NCI-H345 treated with DMSO at 0.1 percent for 48 hours (cell line): Measurements from ENCODE around the gene LARGE1.

Experiments used
- DNase-seq: peaks from one replicate; lab custom pipeline; 2025; ENCODE audit not compliant: unreplicated experiment; lab: John Stamatoyannopoulos, UW

The LARGE1 gene

GRCh38 chr22:33677536-33677935 is 242.7 kb downstream of the LARGE1 start:
- DNase-seq, result no peak

- DNase-seq, result no peak
Measured at GRCh38 chr22:33674357-33674756, 245.9 kb downstream of the LARGE1 start.

GRCh38 chr22:33669746-33670145 is 250.5 kb downstream of the LARGE1 start:
- DNase-seq, result no peak

GRCh38 chr22:33666961-33667619 is 253.2 kb downstream of the LARGE1 start:
- no peak for DNase-seq

- DNase-seq, result no peak
Measured at GRCh38 chr22:33666279-33666960, 253.9 kb downstream of the LARGE1 start.

- no peak for DNase-seq
Measured at GRCh38 chr22:33659448-33659847, 260.8 kb downstream of the LARGE1 start.

GRCh38 chr22:33658775-33659174 is 261.5 kb downstream of the LARGE1 start:
- DNase-seq, result no peak

- DNase-seq, result no peak
Measured at GRCh38 chr22:33657670-33658069, 262.6 kb downstream of the LARGE1 start.

GRCh38 chr22:33656808-33657628 is 263.3 kb downstream of the LARGE1 start:
- DNase-seq, result peak; percentile 41

GRCh38 chr22:33654173-33654895 is 265.9 kb downstream of the LARGE1 start:
- DNase-seq, result no peak

- DNase-seq, result no peak
Measured at GRCh38 chr22:33653532-33654063, 266.7 kb downstream of the LARGE1 start.

- no peak for DNase-seq
Measured at GRCh38 chr22:33652615-33653014, 267.7 kb downstream of the LARGE1 start.

GRCh38 chr22:33650244-33650643 is 270.0 kb downstream of the LARGE1 start:
- no peak for DNase-seq

- no peak for DNase-seq
Measured at GRCh38 chr22:33648478-33648877, 271.8 kb downstream of the LARGE1 start.

- no peak for DNase-seq
Measured at GRCh38 chr22:33640900-33641299, 279.4 kb downstream of the LARGE1 start.

GRCh38 chr22:33639588-33640254 is 280.6 kb downstream of the LARGE1 start:
- no peak for DNase-seq

- no peak for DNase-seq
Measured at GRCh38 chr22:33635766-33636165, 284.5 kb downstream of the LARGE1 start.

GRCh38 chr22:33631777-33632176 is 288.5 kb downstream of the LARGE1 start:
- no peak for DNase-seq

- no peak for DNase-seq
Measured at GRCh38 chr22:33625959-33626358, 294.3 kb downstream of the LARGE1 start.

GRCh38 chr22:33620085-33620484 is 300.2 kb downstream of the LARGE1 start:
- no peak for DNase-seq
